KMS-11 (cell line): ENCODE results near the gene CCDC15.

Source experiments
- H2AFZ ChIP-seq: fragments of 200-600 bp; sonication (generic); 2 replicates; pipeline ENCODE4 v1.6.1; 2016; ENCODE audit warnings: antibody characterized with exemption, mixed run types, low read depth
- H3K27ac ChIP-seq: fragments of 200-600 bp; sonication (generic); 2 replicates; pipeline ENCODE4 v1.6.1; 2016; ENCODE audit warnings: mild to moderate bottlenecking, mixed run types
- H3K27me3 ChIP-seq: fragments of 200-600 bp; sonication (generic); 2 replicates; pipeline ENCODE4 v1.6.1; 2017; ENCODE audit warnings: mild to moderate bottlenecking, low read depth, mixed run types, moderate library complexity; ENCODE audit not compliant: insufficient read depth
- H3K36me3 ChIP-seq: fragments of 200-600 bp; sonication (generic); 2 replicates; pipeline ENCODE4 v1.6.1; 2017; ENCODE audit warnings: mild to moderate bottlenecking, mixed run types; ENCODE audit not compliant: insufficient read depth
- H3K4me1 ChIP-seq: fragments of 200-600 bp; sonication (generic); 2 replicates; pipeline ENCODE4 v1.6.1; 2016; ENCODE audit warnings: mild to moderate bottlenecking, low read depth, mixed run types; ENCODE audit not compliant: poor library complexity, severe bottlenecking
- H3K4me2 ChIP-seq: fragments of 200-600 bp; sonication (generic); 2 replicates; pipeline ENCODE4 v1.7.0; 2016; ENCODE audit warnings: mild to moderate bottlenecking, mixed run types
- H3K4me3 ChIP-seq: fragments of 200-600 bp; sonication (generic); IDR thresholded peaks from 2 replicates; pipeline ENCODE4 v1.6.1; 2017; ENCODE audit warnings: low read depth, low read length, mixed read lengths; ENCODE audit not compliant: insufficient read depth
- H3K79me2 ChIP-seq: fragments of 200-600 bp; sonication (generic); 2 replicates; pipeline ENCODE4 v1.6.1; 2016; ENCODE audit warnings: low read depth, mixed run types; ENCODE audit not compliant: insufficient read depth
- H3K9ac ChIP-seq: fragments of 200-600 bp; sonication (generic); 2 replicates; pipeline ENCODE4 v1.6.1; 2016; ENCODE audit warnings: mild to moderate bottlenecking, mixed run types
- H4K20me1 ChIP-seq: fragments of 200-600 bp; sonication (generic); 2 replicates; pipeline ENCODE4 v1.6.1; 2016; ENCODE audit warnings: mild to moderate bottlenecking, mixed run types; ENCODE audit not compliant: insufficient read depth
- CTCF ChIP-seq: fragments of 200-600 bp; sonication (generic); conservative IDR thresholded peaks from 2 replicates; pipeline ENCODE4 v1.6.1; 2017; ENCODE audit warnings: low read depth, mild to moderate bottlenecking, antibody characterized with exemption, low read length, moderate library complexity, mixed read lengths

Gene CCDC15

DNA sequence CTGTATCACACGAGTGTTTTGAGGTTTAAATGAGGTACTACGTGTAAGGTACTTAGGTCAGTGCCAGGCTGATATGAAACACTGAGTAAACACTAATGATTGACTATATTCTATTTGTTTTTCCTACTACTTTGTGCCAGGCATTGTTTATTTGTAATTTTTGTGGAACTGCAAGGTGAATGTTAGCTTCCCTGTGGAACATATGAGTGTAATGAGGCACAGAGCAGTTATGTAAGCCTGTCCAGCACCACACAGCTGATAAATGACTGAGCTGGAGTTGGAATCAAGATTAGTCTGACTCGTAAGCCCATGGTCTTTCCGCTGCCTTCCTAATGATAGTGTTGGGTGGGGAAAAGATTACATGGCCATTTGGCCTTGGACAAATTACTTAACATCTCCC lies 115.0 kb downstream of the CCDC15 start:
- H3K27me3 ChIP-seq, result no peaks in the 10 kb centered on the region
- no peaks in the 10 kb centered on the region for H4K20me1 ChIP-seq
- no peak overlapping the region for H3K4me2 ChIP-seq
- TF ChIP-seq CTCF, result no peak
- no peaks in the 10 kb centered on the region for H3K36me3 ChIP-seq
- no peaks in the 10 kb centered on the region for H3K4me1 ChIP-seq
- no peak overlapping the region for H3K27ac ChIP-seq
- no peak overlapping the region for H3K9ac ChIP-seq
- no peak overlapping the region for H3K4me3 ChIP-seq
- no peaks in the 10 kb centered on the region for H3K79me2 ChIP-seq
- H2AFZ ChIP-seq, result no peak overlapping the region

- Histone ChIP-seq H3K27me3 (no peaks in the 10 kb centered on the region), H3K4me2 (no peak overlapping the region), H3K79me2 (no peaks in the 10 kb centered on the region), H3K9ac (no peak overlapping the region), H3K4me3 (no peak overlapping the region), H3K36me3 (no peaks in the 10 kb centered on the region), H3K4me1 (no peaks in the 10 kb centered on the region), H4K20me1 (no peaks in the 10 kb centered on the region), H3K27ac (no peak overlapping the region), H2AFZ (no peak overlapping the region)
- no peak for TF ChIP-seq CTCF
Observed at GRCh38 chr11:125069796-125070195, 115.8 kb downstream of the CCDC15 start.

DNA sequence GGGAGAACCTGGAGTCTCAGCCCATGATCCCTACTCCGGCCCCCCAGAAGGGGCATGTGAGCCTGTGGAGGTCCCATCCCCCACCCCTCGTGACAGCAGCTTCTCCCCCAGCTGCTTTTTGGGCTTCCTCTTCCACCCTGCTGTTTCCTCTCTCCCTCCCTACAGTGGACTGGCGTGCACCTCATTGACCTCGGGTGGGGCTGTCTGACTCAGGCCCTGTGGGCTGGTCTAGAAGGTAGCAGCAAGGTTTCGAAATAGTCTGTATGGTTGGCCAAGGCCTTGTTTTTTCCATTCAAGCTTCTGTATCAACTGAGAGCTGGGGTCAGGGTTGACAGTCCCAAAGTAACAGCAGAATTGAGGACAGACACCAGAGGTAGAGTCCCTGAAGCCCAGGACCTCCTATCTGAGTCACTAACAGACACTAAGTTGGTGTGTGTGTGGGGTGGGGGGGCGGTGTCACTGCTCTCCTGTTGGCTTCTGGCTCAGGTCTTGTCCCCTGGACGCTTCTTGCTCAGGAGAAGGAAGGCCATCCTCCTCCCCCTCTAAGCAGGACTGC lies 116.8 kb downstream of the CCDC15 start:
- no peak overlapping the region for H3K27ac ChIP-seq
- no peak overlapping the region for H3K9ac ChIP-seq
- no peak overlapping the region for H3K4me2 ChIP-seq
- H3K4me1 ChIP-seq, result no peaks in the 10 kb centered on the region
- no peak overlapping the region for H3K4me3 ChIP-seq
- TF ChIP-seq CTCF, result no peak
- H3K79me2 ChIP-seq, result no peaks in the 10 kb centered on the region
- no peak overlapping the region for H2AFZ ChIP-seq
- no peaks in the 10 kb centered on the region for H3K27me3 ChIP-seq
- H4K20me1 ChIP-seq, result no peaks in the 10 kb centered on the region
- H3K36me3 ChIP-seq, result no peaks in the 10 kb centered on the region

DNA sequence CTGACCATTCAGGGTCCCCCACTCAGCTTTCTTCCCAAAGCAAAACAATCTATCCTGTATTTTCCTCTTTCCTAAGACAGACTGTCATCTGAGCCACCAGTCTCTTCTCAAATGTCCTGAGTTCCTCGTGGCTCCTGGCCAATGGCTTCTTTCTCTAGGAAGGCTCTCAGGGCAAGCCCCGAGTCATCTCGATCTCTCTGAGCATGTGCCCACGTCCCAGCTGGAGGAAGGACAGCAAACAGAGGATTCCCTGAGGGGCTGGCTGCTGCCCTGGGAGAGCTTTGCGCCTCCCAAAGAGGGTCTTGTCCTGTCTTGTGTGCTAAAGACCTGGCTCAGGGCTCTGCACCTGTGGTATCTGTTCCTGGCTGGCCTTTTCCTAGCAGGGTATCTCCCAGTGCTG lies 117.4 kb downstream of the CCDC15 start:
- no peak overlapping the region for H3K4me3 ChIP-seq

More for the DNA sequence above, 117.4 kb downstream of the CCDC15 start:
- H4K20me1 ChIP-seq, result no peaks in the 10 kb centered on the region
- no peak overlapping the region for H3K4me2 ChIP-seq
- H3K36me3 ChIP-seq, result no peaks in the 10 kb centered on the region
- no peaks in the 10 kb centered on the region for H3K27me3 ChIP-seq
- no peak overlapping the region for H2AFZ ChIP-seq
- no peak overlapping the region for H3K9ac ChIP-seq
- TF ChIP-seq CTCF, result no peak
- H3K4me1 ChIP-seq, result no peaks in the 10 kb centered on the region
- H3K79me2 ChIP-seq, result no peaks in the 10 kb centered on the region
- no peak overlapping the region for H3K27ac ChIP-seq
